OCI-LY1 (cell line): ENCODE data around the gene TTYH3.

Experiments
- EZH2 ChIP-seq: fragments of 200-600 bp; sonication (generic), shearing (Covaris generic); IDR thresholded peaks from 2 replicates; pipeline ENCODE4 v1.8.0; 2017; ENCODE audit warnings: borderline replicate concordance, mixed run types, mild to moderate bottlenecking, antibody characterized with exemption, low read length, moderate library complexity, mixed read lengths
- TF ChIP-seq, protein P1 (sequence below): fragments of 200-600 bp; sonication (generic), shearing (Covaris generic); IDR thresholded peaks from 2 replicates; pipeline ENCODE4 v1.5.1; 2017; ENCODE audit warnings: mild to moderate bottlenecking, antibody characterized with exemption, low read length, moderate library complexity, mixed read lengths

DNA sequence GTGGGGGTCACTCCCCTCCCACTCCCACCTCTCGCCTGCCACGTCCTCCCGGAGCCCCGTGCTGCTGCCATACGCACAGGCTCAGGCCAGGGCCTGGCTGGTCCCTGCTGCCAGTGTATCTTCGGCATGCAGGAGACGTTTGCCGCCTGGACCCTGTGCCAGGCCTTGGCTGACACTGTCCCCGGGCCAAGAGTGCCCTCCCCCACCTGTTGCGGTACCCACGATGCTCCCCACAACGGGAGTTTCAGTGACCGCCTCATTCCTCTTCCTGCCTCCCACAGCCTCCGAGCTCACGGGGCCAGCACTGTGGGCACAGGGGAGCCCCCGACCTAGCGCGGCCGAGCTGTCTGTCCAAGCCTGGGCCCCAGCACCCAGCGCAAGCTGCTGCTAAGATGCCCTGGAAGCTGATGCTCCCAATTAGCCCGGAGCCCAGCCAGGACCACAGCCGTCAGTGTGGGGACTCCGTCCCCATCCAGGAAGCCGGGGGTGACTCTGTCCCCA lies 7.4 kb downstream of the TTYH3 start:
- TF ChIP-seq, protein P1, sequence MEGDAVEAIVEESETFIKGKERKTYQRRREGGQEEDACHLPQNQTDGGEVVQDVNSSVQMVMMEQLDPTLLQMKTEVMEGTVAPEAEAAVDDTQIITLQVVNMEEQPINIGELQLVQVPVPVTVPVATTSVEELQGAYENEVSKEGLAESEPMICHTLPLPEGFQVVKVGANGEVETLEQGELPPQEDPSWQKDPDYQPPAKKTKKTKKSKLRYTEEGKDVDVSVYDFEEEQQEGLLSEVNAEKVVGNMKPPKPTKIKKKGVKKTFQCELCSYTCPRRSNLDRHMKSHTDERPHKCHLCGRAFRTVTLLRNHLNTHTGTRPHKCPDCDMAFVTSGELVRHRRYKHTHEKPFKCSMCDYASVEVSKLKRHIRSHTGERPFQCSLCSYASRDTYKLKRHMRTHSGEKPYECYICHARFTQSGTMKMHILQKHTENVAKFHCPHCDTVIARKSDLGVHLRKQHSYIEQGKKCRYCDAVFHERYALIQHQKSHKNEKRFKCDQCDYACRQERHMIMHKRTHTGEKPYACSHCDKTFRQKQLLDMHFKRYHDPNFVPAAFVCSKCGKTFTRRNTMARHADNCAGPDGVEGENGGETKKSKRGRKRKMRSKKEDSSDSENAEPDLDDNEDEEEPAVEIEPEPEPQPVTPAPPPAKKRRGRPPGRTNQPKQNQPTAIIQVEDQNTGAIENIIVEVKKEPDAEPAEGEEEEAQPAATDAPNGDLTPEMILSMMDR, result no peak
- no peak for TF ChIP-seq EZH2
